ENCODE measurements around the gene C4BPA.

The C4BPA gene

GRCh38 chr1:207084232-207084631 lies 19.8 kb upstream of the C4BPA start:
- Mint-ChIP-seq H3K27me3 (ENCODE audit: low read depth) (peaks cover 6% of the 10 kb centered on the region), H3K27ac (peak overlapping the region in 1 of 3 experiments; percentile 30)

GRCh38 chr1:207084701-207085180 lies 19.3 kb upstream of the C4BPA start:
- Mint-ChIP-seq H3K4me3 (no peak overlapping the region), H3K27ac (peak overlapping the region in 1 of 3 experiments; percentile 30)
- TF ChIP-seq CTCF (IDR thresholded peaks at IDR 0.05; ENCODE audit: unreplicated experiment in 3 of 3), result peak; percentile 47 to 73 (median 63)

More at GRCh38 chr1:207084232-207084631, 19.8 kb upstream of the C4BPA start:
- no peaks in the 10 kb centered on the region for H3K9me3 Mint-ChIP-seq
- H3K4me1 Mint-ChIP-seq, result peaks cover 18% of the 10 kb centered on the region
- no peak for TF ChIP-seq CTCF (IDR thresholded peaks at IDR 0.05; ENCODE audit: unreplicated experiment in 3 of 3)
- no peak overlapping the region for H3K4me3 Mint-ChIP-seq
- H3K36me3 Mint-ChIP-seq (ENCODE audit: low read depth), result no peaks in the 10 kb centered on the region

GRCh38 chr1:207085887-207086286 lies 18.1 kb upstream of the C4BPA start:
- Mint-ChIP-seq H3K27ac (peak overlapping the region in 1 of 3 experiments; percentile 24), H3K9me3 (no peaks in the 10 kb centered on the region), H3K36me3 (ENCODE audit: low read depth) (no peaks in the 10 kb centered on the region), H3K4me3 (no peak overlapping the region), H3K27me3 (ENCODE audit: low read depth) (peaks cover 6% of the 10 kb centered on the region), H3K4me1 (peaks cover 18% of the 10 kb centered on the region)
- no peak for TF ChIP-seq CTCF (IDR thresholded peaks at IDR 0.05; ENCODE audit: unreplicated experiment in 3 of 3)

More at GRCh38 chr1:207084701-207085180, 19.3 kb upstream of the C4BPA start:
- no peaks in the 10 kb centered on the region for H3K36me3 Mint-ChIP-seq (ENCODE audit: low read depth)
- H3K27me3 Mint-ChIP-seq (ENCODE audit: low read depth), result peaks cover 6% of the 10 kb centered on the region
- no peaks in the 10 kb centered on the region for H3K9me3 Mint-ChIP-seq
- H3K4me1 Mint-ChIP-seq, result peaks cover 18% of the 10 kb centered on the region

GRCh38 chr1:207088161-207088560 lies 15.9 kb upstream of the C4BPA start:
- no peaks in the 10 kb centered on the region for H3K36me3 Mint-ChIP-seq (ENCODE audit: low read depth)
- no peak overlapping the region for H3K27ac Mint-ChIP-seq
- no peaks in the 10 kb centered on the region for H3K9me3 Mint-ChIP-seq
- peaks cover 18% of the 10 kb centered on the region for H3K4me1 Mint-ChIP-seq
- H3K4me3 Mint-ChIP-seq, result no peak overlapping the region
- TF ChIP-seq CTCF (IDR thresholded peaks at IDR 0.05; ENCODE audit: unreplicated experiment in 3 of 3), result no peak
- H3K27me3 Mint-ChIP-seq (ENCODE audit: low read depth), result peaks cover 9% of the 10 kb centered on the region

- Mint-ChIP-seq H3K4me3 (no peak within 1 kb of the TSS), H3K9me3 (no peaks in the 10 kb centered on the region), H3K4me1 (peaks cover 18% of the 10 kb centered on the region), H3K27me3 (ENCODE audit: low read depth) (peaks cover 9% of the 10 kb centered on the region), H3K36me3 (ENCODE audit: low read depth) (no peaks in the 10 kb centered on the region), H3K27ac (no peak within 1 kb of the TSS)
- no peak for TF ChIP-seq CTCF (IDR thresholded peaks at IDR 0.05; ENCODE audit: unreplicated experiment in 3 of 3)
These were observed 15.1 kb upstream of the C4BPA start, which contains the start of gene C4BPB for GRCh38 chr1:207088701-207089626. Gene C4BPB (plus strand): TSS chr1:207088860. CDS start chr1:207089532, 672 bp downstream.

Data from nephron (organoid).